Panc1 (cell line): ENCODE measurements around the gene RILP. TPM values are rescaled to one million over a fixed set of nuclear protein-coding genes. Genes with fewer than 3 reads are reported as not detected.

ENCODE experiments used
- ATAC-seq: fragments of 200-7000 bp; cut with Tn5 transposase; 2 replicates; pipeline ENCODE4 v1.9.1; 2020; ENCODE audit warnings: mild to moderate bottlenecking, moderate library complexity
- BruUV-seq: library from RNA; stranded (reverse); fragments of 400-500 nt; replicated peaks from 2 replicates; lab custom pipeline; 2021; lab: Mats Ljungman, UMichigan
- CTCF ChIA-PET: fragments of 300-600 bp; sonication (Branson Sonifier 250); formaldehyde crosslinking; loops from one replicate; lab custom pipeline; 2022; ENCODE audit warnings: antibody characterized with exemption; lab: Charles Lee
- POLR2A ChIA-PET: fragments of 300-600 bp; sonication (Branson Sonifier 250); formaldehyde crosslinking; loops from one replicate; lab custom pipeline; 2022; ENCODE audit warnings: antibody characterized with exemption; lab: Charles Lee
- DNase-seq: peaks from one replicate; pipeline ENCODE4 v3.0.0-alpha.2; 2010; ENCODE audit warnings: low read depth, low spot score
- H3K27ac ChIP-seq: 2 replicates; pipeline ENCODE4 v1.5.1; 2011; ENCODE audit warnings: mild to moderate bottlenecking, low read length, inconsistent platforms
- H3K27me3 ChIP-seq: fragments of 200-500 bp; sonication (Bioruptor generic); 2 replicates; pipeline ENCODE4 v1.6.0; 2014; ENCODE audit warnings: low read length, inconsistent platforms; ENCODE audit not compliant: control insufficient read depth, insufficient read depth
- H3K36me3 ChIP-seq: fragments of 200-500 bp; sonication (Bioruptor generic); 2 replicates; pipeline ENCODE4 v1.5.1; 2014; ENCODE audit warnings: inconsistent platforms, mild to moderate bottlenecking, low read length, moderate library complexity; ENCODE audit not compliant: control insufficient read depth, insufficient read depth
- H3K4me1 ChIP-seq: 2 replicates; pipeline ENCODE4 v1.5.1; 2011; ENCODE audit warnings: inconsistent platforms, mild to moderate bottlenecking, low read length, moderate library complexity; ENCODE audit not compliant: control insufficient read depth, insufficient read depth
- H3K4me3 ChIP-seq, 2 experiments: 2 replicates each; pipeline ENCODE4 v1.5.1; 2011 to 2012; ENCODE audit warnings: low read depth in 2 of 2, low read length in 2 of 2, mild to moderate bottlenecking in 2 of 2, inconsistent platforms in 1 of 2, moderate library complexity in 1 of 2
- H3K9me3 ChIP-seq: fragments of 200-500 bp; sonication (Bioruptor generic); 2 replicates; pipeline ENCODE4 v1.5.1; 2014; ENCODE audit warnings: low read depth, mild to moderate bottlenecking, inconsistent platforms, low read length, moderate library complexity; ENCODE audit not compliant: control insufficient read depth, insufficient read depth
- CTCF ChIP-seq: fragments of 450-650 bp; IDR thresholded peaks from 2 replicates; pipeline ENCODE4 v1.5.1; 2017; ENCODE audit warnings: mild to moderate bottlenecking
- POLR2AphosphoS5 ChIP-seq: IDR thresholded peaks from 2 replicates; pipeline ENCODE4 v1.6.1; 2012; ENCODE audit warnings: mild to moderate bottlenecking, low read depth, low read length, moderate library complexity
- REST ChIP-seq, 2 experiments: IDR thresholded peaks; 2 replicates each; pipeline ENCODE4 v1.6.1; 2011 to 2012; ENCODE audit warnings: low read depth in 2 of 2, control low read depth in 1 of 2, low read length in 1 of 2, mild to moderate bottlenecking in 1 of 2, moderate library complexity in 1 of 2; ENCODE audit not compliant: insufficient read depth in 1 of 2
- SIN3A ChIP-seq: IDR thresholded peaks from 2 replicates; pipeline ENCODE4 v1.6.1; 2012; ENCODE audit warnings: low read depth, mild to moderate bottlenecking, low read length, moderate library complexity, borderline replicate concordance; ENCODE audit not compliant: insufficient read depth
- TCF7L2 ChIP-seq: IDR thresholded peaks from 2 replicates; pipeline ENCODE4 v1.6.1; 2011; ENCODE audit warnings: mild to moderate bottlenecking, low read depth, low read length, inconsistent platforms
- in situ Hi-C: cut with HindIII; loops from 2 replicates; pipeline ENCODE4 v1.10.0; 2016; ENCODE audit warnings: low sequenced_read_pairs, low pct_unique_long_range_greater_than_20kb
- intact Hi-C: fragments of 100-400 bp; cut with micrococcal nuclease; formaldehyde crosslinking; loops from one replicate; pipeline ENCODE4 v1.10.0; 2022; ENCODE audit not compliant: unreplicated experiment
- total RNA-seq: library from RNA; stranded (reverse); gene quantifications from one replicate; pipeline ENCODE4 v1.2.1, GENCODE V29; 2021; ENCODE audit not compliant: unreplicated experiment

The RILP gene
- total RNA-seq, 1 experiment from 2014 or later, result 20.8 TPM

GRCh38 chr17:1628856-1629503 lies 20.7 kb downstream of the RILP start:
- CTCF ChIA-PET, result interaction anchor here (0.7 to 2.0 kb wide), 3 partner anchors 51 to 154 kb away, joined by 3 to 17 read pairs (median 4); no protein-coding TSS in a partner anchor
- 0 out of 2 replicates have a peak, but pooled peaks have one; percentile 4 for TF ChIP-seq POLR2AphosphoS5
- TF ChIP-seq CTCF, result peak; percentile 79; the same call in 1 of the 2 replicates
- no peak for TF ChIP-seq SIN3A
- no peak for TF ChIP-seq REST (IDR thresholded peaks at IDR 0.05; ENCODE audit: insufficient read depth in 1 of 2, low read depth in 2 of 2, low read length in 1 of 2)
- Histone ChIP-seq H3K9me3 (no peaks in the 10 kb centered on the region), H3K4me1 (peaks cover 8% of the 10 kb centered on the region), H3K36me3 (no peaks in the 10 kb centered on the region), H3K27ac (peak overlapping the region; percentile 44; the same call in 1 of the 2 replicates), H3K4me3 (peak overlapping the region; percentile 68), H3K27me3 (no peaks in the 10 kb centered on the region)
- in situ Hi-C loops (no loop called here), intact Hi-C loops (loop anchor here (2.0 kb wide), 1 partner anchor 54 kb away; no protein-coding TSS in a partner anchor)
- no TSS peak for BruUV-seq
- ATAC-seq (peak; percentile 92), DNase-seq (no peak)
- POLR2A ChIA-PET, result no interaction called here

- DNase-seq (no peak), ATAC-seq (peak; percentile 90)
- intact Hi-C loops, result loop anchor here (2.0 kb wide), 1 partner anchor 53 kb away; no protein-coding TSS in a partner anchor
- TF ChIP-seq POLR2AphosphoS5, result peak; percentile 43; the same call in 1 of the 2 replicates
- no peak for TF ChIP-seq REST (IDR thresholded peaks at IDR 0.05; ENCODE audit: insufficient read depth in 1 of 2, low read depth in 2 of 2, low read length in 1 of 2)
- TF ChIP-seq TCF7L2, result no peak
- TF ChIP-seq SIN3A, result peak; percentile 79; the same call in 1 of the 2 replicates
- TF ChIP-seq CTCF, result no peak
- no peaks in the 10 kb centered on the region for H3K9me3 ChIP-seq
- BruUV-seq, result no TSS peak
- peak within 1 kb of the TSS; percentile 44 for H3K27ac ChIP-seq
- H3K27me3 ChIP-seq, result no peaks in the 10 kb centered on the region
- peaks cover 8% of the 10 kb centered on the region for H3K4me1 ChIP-seq
- in situ Hi-C loops, result no loop called here
- peak within 1 kb of the TSS; percentile 68 for H3K4me3 ChIP-seq
- ChIA-PET POLR2A (no interaction called here), CTCF (no interaction called here)
- H3K36me3 ChIP-seq, result no peaks in the 10 kb centered on the region
Observed at GRCh38 chr17:1627982-1628855, 21.4 kb downstream of the RILP start, which contains the start of gene SLC43A2. Gene SLC43A2, minus strand, starts transcription at chr17:1628834. Its CDS starts 960 bp downstream, at chr17:1627874.
